ENCODE data around the gene SAP30L. TPM values are rescaled to one million over a fixed set of nuclear protein-coding genes. Genes with fewer than 3 reads are reported as not detected.
A peak's percentile ranks its signal among the peaks of the same experiment; 100 is the strongest.

The SAP30L gene, protein sequence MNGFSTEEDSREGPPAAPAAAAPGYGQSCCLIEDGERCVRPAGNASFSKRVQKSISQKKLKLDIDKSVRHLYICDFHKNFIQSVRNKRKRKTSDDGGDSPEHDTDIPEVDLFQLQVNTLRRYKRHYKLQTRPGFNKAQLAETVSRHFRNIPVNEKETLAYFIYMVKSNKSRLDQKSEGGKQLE
- total RNA-seq (54.9 TPM), polyA plus RNA-seq (10 to 100 TPM; 30.9 to 47.3 (median 36.5) TPM)

DNA sequence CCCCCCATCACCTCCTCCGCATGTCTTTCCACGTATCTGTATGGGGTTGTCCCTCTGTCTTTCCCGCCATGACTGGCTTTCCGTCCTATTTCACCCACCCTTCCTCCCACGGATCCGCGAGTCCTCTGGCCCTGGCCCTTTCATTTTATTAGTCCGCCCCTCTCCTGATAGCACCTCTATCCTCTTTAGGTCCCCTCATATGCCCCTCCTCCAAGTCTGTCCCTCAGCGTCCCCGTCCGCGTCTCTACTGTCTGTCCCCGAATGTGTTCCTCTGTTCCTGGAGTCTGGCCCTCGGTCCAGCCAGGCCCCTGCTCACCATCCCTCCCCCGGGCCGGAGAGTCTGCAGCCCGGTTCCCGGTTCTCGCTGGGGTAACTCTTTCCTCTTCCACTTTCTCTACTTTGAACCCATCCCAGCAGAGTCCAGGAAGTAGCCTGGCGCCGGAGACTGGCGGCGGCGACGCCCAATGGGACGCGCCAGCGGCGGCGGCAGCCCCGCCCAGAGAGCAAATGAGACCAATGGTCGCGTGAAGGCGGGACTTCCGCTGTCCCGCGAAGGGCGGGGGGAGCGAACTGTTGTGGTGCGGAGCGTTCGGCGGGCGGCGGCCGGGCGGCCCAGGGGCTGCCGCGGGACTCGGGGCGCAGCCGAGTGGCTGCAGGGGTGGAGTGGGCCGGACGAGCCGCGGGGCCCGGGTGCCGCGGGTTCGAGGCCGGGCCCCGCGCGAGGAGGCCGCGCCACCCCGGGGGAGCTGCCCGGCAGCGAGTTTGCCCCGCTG is at the start of gene SAP30L:
SAP30L (plus strand) TSS at position 576 of the 773 bp plus-strand sequence. CDS start 608 bp downstream, outside the sequence.
- Histone ChIP-seq H3K27ac (ENCODE audit: insufficient read depth, low read length, poor library complexity, severe bottlenecking) (peak within 1 kb of the TSS; percentile 72), H3K36me3 (ENCODE audit: control insufficient read depth, insufficient read depth, low read length) (peaks cover 25% of the 10 kb centered on the region), H3K9me3 (ENCODE audit: control insufficient read depth in 2 of 2, low read length in 2 of 2) (no peaks in the 10 kb centered on the region), H3K4me1 (ENCODE audit: control insufficient read depth, insufficient read depth, low read length, poor library complexity, severe bottlenecking) (peaks cover 46% of the 10 kb centered on the region), H3K4me3 (ENCODE audit: low read depth, low read length) (peak within 1 kb of the TSS; percentile 93), H3K27me3 (ENCODE audit: control insufficient read depth, insufficient read depth, low read length) (no peaks in the 10 kb centered on the region)
- peak within 1 kb of the TSS; percentile 99 to 100 (median 100) for H3K4me3 Mint-ChIP-seq
- ATAC-seq (ENCODE audit: low read depth in 2 of 2) (peak; percentile 95), DNase-seq (peak; percentile 94 to 97 (median 95))
- peaks cover 4% of the 10 kb centered on the region for H3K27me3 Mint-ChIP-seq
- peak within 1 kb of the TSS; percentile 96 to 99 (median 96) for H3K27ac Mint-ChIP-seq
- H3K4me1 Mint-ChIP-seq: peaks cover 31 to 78% (median 54%) of the 10 kb centered on the region in 4 donors
- peaks cover 30% of the 10 kb centered on the region for H3K36me3 Mint-ChIP-seq
- no peaks in the 10 kb centered on the region for H3K9me3 Mint-ChIP-seq

DNA sequence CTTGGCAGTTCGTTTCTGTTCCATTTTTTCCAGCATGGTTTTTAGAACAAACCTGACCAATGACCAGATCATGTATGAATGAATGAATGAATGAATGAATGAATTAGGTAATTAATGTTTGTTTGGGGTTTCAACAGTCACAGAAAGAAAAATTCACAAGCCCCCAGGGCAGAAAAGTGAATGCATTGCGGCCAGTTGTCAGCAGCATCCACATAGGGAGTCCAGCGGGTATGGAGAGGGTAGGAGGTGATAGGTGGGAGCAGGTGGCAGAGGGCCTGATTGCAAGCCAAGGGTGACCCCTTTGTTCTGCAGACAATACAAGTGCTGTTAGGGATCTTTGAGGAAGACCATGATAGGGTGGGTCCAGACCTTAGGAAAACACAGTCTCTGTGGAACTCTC is 49.7 kb upstream of the SAP30L start:
- Histone ChIP-seq H3K27ac (ENCODE audit: insufficient read depth, low read length, poor library complexity, severe bottlenecking) (no peak overlapping the region), H3K9me3 (ENCODE audit: control insufficient read depth in 2 of 2, low read length in 2 of 2) (no peaks in the 10 kb centered on the region), H3K36me3 (ENCODE audit: control insufficient read depth, insufficient read depth, low read length) (peaks cover 9% of the 10 kb centered on the region), H3K4me1 (ENCODE audit: control insufficient read depth, insufficient read depth, low read length, poor library complexity, severe bottlenecking) (no peaks in the 10 kb centered on the region), H3K4me3 (ENCODE audit: low read depth, low read length) (no peak overlapping the region), H3K27me3 (ENCODE audit: control insufficient read depth, insufficient read depth, low read length) (no peaks in the 10 kb centered on the region)
- Mint-ChIP-seq H3K36me3 (peaks cover 29% of the 10 kb centered on the region), H3K4me1 (peaks cover 0 to 4% (median 1%) of the 10 kb centered on the region in 4 donors), H3K9me3 (no peaks in the 10 kb centered on the region), H3K27ac (peak overlapping the region in 1 of 3 donors; percentile 14), H3K27me3 (no peaks in the 10 kb centered on the region), H3K4me3 (no peak overlapping the region)
- DNase-seq (no peak), ATAC-seq (ENCODE audit: low read depth in 2 of 2) (no peak)

DNA sequence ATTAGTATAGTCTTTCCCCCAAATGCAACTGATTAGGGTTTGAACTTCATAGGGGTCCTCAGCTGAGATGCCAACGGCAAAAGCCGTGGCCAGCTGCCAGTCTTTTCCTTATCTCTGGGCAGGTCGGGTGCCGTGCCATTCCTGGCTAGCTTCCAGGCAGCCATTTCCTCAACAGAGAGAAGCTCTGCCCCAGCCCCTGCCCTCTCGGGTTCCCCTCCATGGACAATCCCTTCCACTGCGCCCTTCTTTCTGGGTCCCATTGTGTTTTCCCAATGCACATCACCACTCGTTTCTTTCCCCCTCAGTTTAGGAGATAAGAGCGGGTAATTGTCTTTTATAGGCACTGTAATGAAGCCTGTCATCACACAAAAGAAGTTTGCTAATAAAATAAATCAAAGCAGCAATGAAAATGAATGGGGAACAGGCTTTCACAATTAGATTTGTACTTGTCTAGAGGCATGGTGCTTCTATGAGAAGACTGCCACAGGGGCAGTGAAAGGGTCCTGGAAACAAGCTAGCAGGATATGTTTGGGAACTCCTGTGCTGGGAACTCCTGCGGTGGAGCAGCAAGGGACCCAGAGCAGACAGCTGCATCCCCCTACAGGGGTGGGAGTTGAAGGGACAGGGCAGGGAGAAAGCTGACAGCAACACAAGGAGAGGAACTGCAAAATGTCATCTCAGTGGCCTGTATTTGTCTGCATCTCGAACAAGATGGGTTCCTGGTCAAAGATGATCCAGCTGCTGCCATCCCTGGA is 48.0 kb upstream of the SAP30L start:
- H3K9me3 Mint-ChIP-seq: no peaks in the 10 kb centered on the region
- Histone ChIP-seq H3K9me3 (ENCODE audit: control insufficient read depth in 2 of 2, low read length in 2 of 2) (no peaks in the 10 kb centered on the region), H3K4me1 (ENCODE audit: control insufficient read depth, insufficient read depth, low read length, poor library complexity, severe bottlenecking) (no peaks in the 10 kb centered on the region), H3K27me3 (ENCODE audit: control insufficient read depth, insufficient read depth, low read length) (no peaks in the 10 kb centered on the region), H3K27ac (ENCODE audit: insufficient read depth, low read length, poor library complexity, severe bottlenecking) (no peak overlapping the region), H3K36me3 (ENCODE audit: control insufficient read depth, insufficient read depth, low read length) (peaks cover 4% of the 10 kb centered on the region), H3K4me3 (ENCODE audit: low read depth, low read length) (no peak overlapping the region)
- H3K36me3 Mint-ChIP-seq: peaks cover 20% of the 10 kb centered on the region
- DNase-seq (no peak), ATAC-seq (ENCODE audit: low read depth in 2 of 2) (no peak)
- H3K27me3 Mint-ChIP-seq: no peaks in the 10 kb centered on the region
- no peak overlapping the region for H3K4me3 Mint-ChIP-seq
- peaks cover 0 to 3% (median under 1%) of the 10 kb centered on the region in 4 donors for H3K4me1 Mint-ChIP-seq
- H3K27ac Mint-ChIP-seq: peak overlapping the region in 1 of 3 donors; percentile 40

DNA sequence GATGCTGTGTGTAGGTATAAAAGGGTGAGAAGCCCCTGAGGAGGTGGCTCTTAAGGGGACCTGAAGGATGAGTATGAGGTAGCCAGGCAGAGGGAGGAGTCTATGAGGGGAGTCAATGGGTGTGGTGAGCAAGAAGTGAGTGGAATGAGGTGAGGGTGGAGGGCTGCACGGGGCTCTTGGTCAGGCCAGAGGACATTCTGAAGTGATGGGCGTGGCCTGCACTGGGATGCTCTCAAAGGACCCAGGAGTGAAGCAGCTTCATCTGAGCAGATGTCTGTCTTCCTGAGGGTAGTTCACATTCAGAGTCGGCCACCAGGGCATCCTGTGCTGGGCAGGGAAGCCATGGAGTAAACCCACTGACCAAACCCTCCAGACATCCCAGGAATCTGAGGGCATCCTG is 45.1 kb upstream of the SAP30L start:
- H3K27me3 ChIP-seq (ENCODE audit: control insufficient read depth, insufficient read depth, low read length): no peaks in the 10 kb centered on the region
- ATAC-seq (ENCODE audit: low read depth in 2 of 2): no peak
- Mint-ChIP-seq H3K36me3 (peaks cover 11% of the 10 kb centered on the region), H3K4me1 (peaks cover 6 to 14% (median 10%) of the 10 kb centered on the region in 4 donors), H3K9me3 (no peaks in the 10 kb centered on the region), H3K27ac (peak overlapping the region in 1 of 3 donors; percentile 64), H3K4me3 (no peak overlapping the region), H3K27me3 (no peaks in the 10 kb centered on the region)
- H3K36me3 ChIP-seq (ENCODE audit: control insufficient read depth, insufficient read depth, low read length): peaks cover 8% of the 10 kb centered on the region
- DNase-seq: no peak
- H3K4me3 ChIP-seq (ENCODE audit: low read depth, low read length): no peak overlapping the region
- peaks cover 9% of the 10 kb centered on the region for H3K4me1 ChIP-seq (ENCODE audit: control insufficient read depth, insufficient read depth, low read length, poor library complexity, severe bottlenecking)
- H3K27ac ChIP-seq (ENCODE audit: insufficient read depth, low read length, poor library complexity, severe bottlenecking): no peak overlapping the region
- no peaks in the 10 kb centered on the region for H3K9me3 ChIP-seq (ENCODE audit: control insufficient read depth in 2 of 2, low read length in 2 of 2)

DNA sequence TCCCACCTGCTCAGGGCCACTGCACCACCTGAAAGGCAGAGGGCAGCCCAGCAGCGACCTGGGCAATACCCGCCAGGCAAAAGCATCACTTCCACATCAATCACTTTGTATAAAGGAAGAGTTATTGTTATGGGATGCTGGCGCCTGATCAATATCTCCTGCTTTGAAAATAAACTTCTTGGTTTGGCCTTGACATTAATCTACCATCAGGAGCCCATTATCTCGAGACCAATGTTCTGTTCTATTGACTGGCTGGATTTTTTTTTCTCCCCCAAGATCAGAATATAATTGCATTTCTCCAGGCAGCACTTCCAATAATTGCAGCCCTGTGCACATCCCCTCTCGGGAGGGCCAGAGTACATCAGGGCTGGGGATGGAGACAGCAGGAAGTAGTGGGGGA is 44.4 kb upstream of the SAP30L start:
- no peaks in the 10 kb centered on the region for H3K27me3 ChIP-seq (ENCODE audit: control insufficient read depth, insufficient read depth, low read length)
- H3K36me3 ChIP-seq (ENCODE audit: control insufficient read depth, insufficient read depth, low read length): peaks cover 6% of the 10 kb centered on the region
- Mint-ChIP-seq H3K4me3 (no peak overlapping the region), H3K9me3 (no peaks in the 10 kb centered on the region), H3K27ac (no peak overlapping the region), H3K27me3 (no peaks in the 10 kb centered on the region), H3K4me1 (peaks cover 6 to 14% (median 10%) of the 10 kb centered on the region in 4 donors), H3K36me3 (peaks cover 6% of the 10 kb centered on the region)
- ATAC-seq (ENCODE audit: low read depth in 2 of 2) (no peak), DNase-seq (no peak)
- H3K4me3 ChIP-seq (ENCODE audit: low read depth, low read length): no peak overlapping the region
- no peaks in the 10 kb centered on the region for H3K9me3 ChIP-seq (ENCODE audit: control insufficient read depth in 2 of 2, low read length in 2 of 2)
- no peak overlapping the region for H3K27ac ChIP-seq (ENCODE audit: insufficient read depth, low read length, poor library complexity, severe bottlenecking)
- H3K4me1 ChIP-seq (ENCODE audit: control insufficient read depth, insufficient read depth, low read length, poor library complexity, severe bottlenecking): peaks cover 9% of the 10 kb centered on the region

DNA sequence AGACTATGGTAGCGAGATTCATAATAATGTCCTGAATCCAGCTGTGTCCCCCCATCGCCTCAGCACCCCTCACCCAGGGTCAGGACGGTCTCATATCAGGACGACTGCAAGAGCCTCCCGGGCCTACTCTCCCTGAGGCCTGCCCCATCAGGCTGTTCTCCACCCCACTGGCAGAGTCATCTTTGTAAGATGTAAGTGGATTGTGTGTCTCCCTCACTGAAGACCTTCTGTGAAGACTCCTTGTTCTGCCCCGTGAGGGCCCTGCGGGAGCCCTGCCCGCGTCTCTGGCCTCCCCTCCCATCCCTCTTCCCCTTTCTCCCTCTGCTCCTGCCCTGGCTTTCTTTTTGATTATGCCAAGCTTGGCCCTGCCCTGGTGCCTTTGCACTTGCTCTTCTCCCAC is 43.9 kb upstream of the SAP30L start:
- Histone ChIP-seq H3K36me3 (ENCODE audit: control insufficient read depth, insufficient read depth, low read length) (peaks cover 6% of the 10 kb centered on the region), H3K27ac (ENCODE audit: insufficient read depth, low read length, poor library complexity, severe bottlenecking) (no peak overlapping the region), H3K4me3 (ENCODE audit: low read depth, low read length) (no peak overlapping the region), H3K9me3 (ENCODE audit: control insufficient read depth in 2 of 2, low read length in 2 of 2) (no peaks in the 10 kb centered on the region), H3K4me1 (ENCODE audit: control insufficient read depth, insufficient read depth, low read length, poor library complexity, severe bottlenecking) (peaks cover 9% of the 10 kb centered on the region), H3K27me3 (ENCODE audit: control insufficient read depth, insufficient read depth, low read length) (no peaks in the 10 kb centered on the region)
- peak overlapping the region in 1 of 3 donors; percentile 55 for H3K27ac Mint-ChIP-seq
- H3K9me3 Mint-ChIP-seq: no peaks in the 10 kb centered on the region
- ATAC-seq (ENCODE audit: low read depth in 2 of 2) (no peak), DNase-seq (no peak)
- peaks cover 6 to 14% (median 10%) of the 10 kb centered on the region in 4 donors for H3K4me1 Mint-ChIP-seq
- no peaks in the 10 kb centered on the region for H3K27me3 Mint-ChIP-seq
- no peak overlapping the region for H3K4me3 Mint-ChIP-seq
- peaks cover 7% of the 10 kb centered on the region for H3K36me3 Mint-ChIP-seq

DNA sequence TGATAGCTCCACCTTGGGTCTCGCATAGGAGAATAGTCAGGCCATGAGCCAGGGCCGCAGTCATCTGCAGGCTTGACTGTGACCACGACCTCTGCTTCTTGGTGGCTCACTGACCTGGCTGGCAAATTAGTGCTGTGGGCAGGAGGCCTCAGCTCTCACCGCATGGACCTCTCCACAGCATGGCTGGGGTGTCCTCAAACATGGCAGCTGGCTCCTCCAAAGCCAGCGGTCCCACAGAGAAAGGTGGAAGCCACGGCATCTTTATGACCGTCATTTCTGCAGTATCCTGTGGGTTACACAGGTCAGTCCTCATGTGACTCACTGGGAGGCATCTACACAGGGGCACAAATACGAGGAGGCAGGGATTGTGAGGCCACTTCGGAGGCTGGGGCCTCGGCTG is 43.2 kb upstream of the SAP30L start:
- peaks cover 6% of the 10 kb centered on the region for H3K36me3 ChIP-seq (ENCODE audit: control insufficient read depth, insufficient read depth, low read length)
- H3K27ac ChIP-seq (ENCODE audit: insufficient read depth, low read length, poor library complexity, severe bottlenecking): no peak overlapping the region
- no peak overlapping the region for H3K4me3 ChIP-seq (ENCODE audit: low read depth, low read length)
- Mint-ChIP-seq H3K27me3 (no peaks in the 10 kb centered on the region), H3K4me1 (peaks cover 6 to 14% (median 10%) of the 10 kb centered on the region in 4 donors), H3K36me3 (peaks cover 9% of the 10 kb centered on the region), H3K9me3 (no peaks in the 10 kb centered on the region), H3K4me3 (no peak overlapping the region), H3K27ac (no peak overlapping the region)
- H3K4me1 ChIP-seq (ENCODE audit: control insufficient read depth, insufficient read depth, low read length, poor library complexity, severe bottlenecking): peaks cover 9% of the 10 kb centered on the region
- DNase-seq (no peak), ATAC-seq (ENCODE audit: low read depth in 2 of 2) (no peak)
- H3K27me3 ChIP-seq (ENCODE audit: control insufficient read depth, insufficient read depth, low read length): no peaks in the 10 kb centered on the region
- no peaks in the 10 kb centered on the region for H3K9me3 ChIP-seq (ENCODE audit: control insufficient read depth in 2 of 2, low read length in 2 of 2)

Data from CD4-positive, CD25-positive, alpha-beta regulatory T cell (primary cell).